GM12878 (cell line): ENCODE measurements around the gene CAPNS2. TPM values are rescaled to one million over a fixed set of nuclear protein-coding genes. Genes with fewer than 3 reads are reported as not detected.

Source experiments
- ATAC-seq: fragments of 200-7000 bp; cut with Tn5 transposase; 3 replicates; pipeline ENCODE4 v1.9.1; 2020; ENCODE audit warnings: mild to moderate bottlenecking, moderate library complexity
- BruUV-seq: library from RNA; stranded (reverse); fragments of 400-500 nt; replicated peaks from 2 replicates; lab custom pipeline; 2021; lab: Mats Ljungman, UMichigan
- CTCF ChIA-PET: fragments of 300-600 bp; sonication (Branson Sonifier 250); formaldehyde crosslinking; extraction: SDS; loops from one replicate; lab custom pipeline; 2021; ENCODE audit warnings: inconsistent platforms; lab: Yijun Ruan, JAX
- POLR2A ChIA-PET: fragments of 350-600 bp; formaldehyde crosslinking; extraction: SDS; loops from one replicate; lab custom pipeline; 2021; ENCODE audit warnings: inconsistent platforms; lab: Charles Lee
- RAD21 ChIA-PET: fragments of 300-600 bp; sonication (Branson Sonifier 250); formaldehyde crosslinking; loops from one replicate; lab custom pipeline; 2023; ENCODE audit warnings: antibody characterized with exemption; ENCODE audit not compliant: unreplicated experiment; lab: Charles Lee
- SMC1A ChIA-PET: fragments of 300-600 bp; sonication (Branson Sonifier 250); formaldehyde crosslinking; loops from one replicate; lab custom pipeline; 2023; ENCODE audit not compliant: unreplicated experiment, uncharacterized antibody; lab: Charles Lee
- DNase-seq: peaks from one replicate; pipeline ENCODE4 v3.0.0-alpha.2; 2011; ENCODE audit warnings: low read depth, low spot score
- FAIRE-seq: peaks from 3 replicates; lab custom pipeline; 2011; peaks lifted over from hg19 to GRCh38; lab: Jason Lieb, UNC
- H2AFZ ChIP-seq: 2 replicates; pipeline ENCODE4 v1.6.0; 2011; ENCODE audit warnings: low read depth, low read length, control low read depth; ENCODE audit not compliant: control insufficient read depth
- H3K27ac ChIP-seq: 2 replicates; pipeline ENCODE4 v1.5.1; 2011; ENCODE audit warnings: control low read depth; ENCODE audit not compliant: control insufficient read depth, insufficient read depth
- H3K27me3 ChIP-seq, 2 experiments: replicated peaks in 1 of 2; 2 replicates each; pipeline versions ENCODE4 v1.6.0 to v1.6.1; 2011; ENCODE audit warnings: low read length in 1 of 2; ENCODE audit not compliant: control insufficient read depth in 2 of 2, insufficient read depth in 2 of 2
- H3K36me3 ChIP-seq, 2 experiments: 2 replicates each; pipeline ENCODE4 v1.5.1; 2011; ENCODE audit warnings: low read length in 1 of 2; ENCODE audit not compliant: control insufficient read depth in 2 of 2, insufficient read depth in 2 of 2
- H3K4me1 ChIP-seq: 2 replicates; pipeline ENCODE4 v1.6.1; 2011; ENCODE audit warnings: mild to moderate bottlenecking, low read length, moderate library complexity, mixed read lengths; ENCODE audit not compliant: control insufficient read depth, insufficient read depth
- H3K4me2 ChIP-seq: 2 replicates; pipeline ENCODE4 v1.6.0; 2011; ENCODE audit warnings: control low read depth; ENCODE audit not compliant: control insufficient read depth, insufficient read depth
- H3K4me3 ChIP-seq: fragments of 200-600 bp; sonication (generic); 2 replicates; pipeline ENCODE4 v1.5.1; 2016
- H3K79me2 ChIP-seq: 2 replicates; pipeline ENCODE4 v1.6.0; 2011; ENCODE audit warnings: low read length; ENCODE audit not compliant: control insufficient read depth, insufficient read depth
- H3K9ac ChIP-seq: 2 replicates; pipeline ENCODE4 v1.8.0; 2011; ENCODE audit warnings: low read length, control low read depth, mixed read lengths; ENCODE audit not compliant: control insufficient read depth, insufficient read depth
- H3K9me3 ChIP-seq: replicated peaks from 3 replicates; pipeline ENCODE4 v1.5.1; 2011; ENCODE audit warnings: mild to moderate bottlenecking, low read length; ENCODE audit not compliant: control insufficient read depth, insufficient read depth
- H4K20me1 ChIP-seq: 2 replicates; pipeline ENCODE4 v1.6.0; 2011; ENCODE audit not compliant: control insufficient read depth, insufficient read depth
- E2F4 ChIP-seq: IDR thresholded peaks from 2 replicates; pipeline ENCODE4 v1.6.1; 2012; ENCODE audit warnings: low read depth, low read length, improper control_type of control experiment
- ESRRA ChIP-seq: IDR thresholded peaks from 2 replicates; pipeline ENCODE4 v1.6.1; 2012; ENCODE audit warnings: mild to moderate bottlenecking, low read length, improper control_type of control experiment
- HDGF ChIP-seq: fragments of 450-650 bp; IDR thresholded peaks from 2 replicates; pipeline ENCODE4 v1.6.1; 2016; ENCODE audit warnings: antibody characterized with exemption
- IKZF2 ChIP-seq, 2 experiments: fragments of 450-650 bp; IDR thresholded peaks; 2 replicates each; pipeline ENCODE4 v1.6.1; 2017; ENCODE audit warnings: mild to moderate bottlenecking in 2 of 2, moderate library complexity in 2 of 2
- LARP7 ChIP-seq: fragments of 450-650 bp; IDR thresholded peaks from 2 replicates; pipeline ENCODE4 v1.6.1; 2017; ENCODE audit warnings: mild to moderate bottlenecking
- PML ChIP-seq: IDR thresholded peaks from 2 replicates; pipeline ENCODE4 v1.6.1; 2012; ENCODE audit warnings: low read length, inconsistent platforms
- RAD21 ChIP-seq: IDR thresholded peaks from 2 replicates; pipeline ENCODE4 v1.6.1; 2011; ENCODE audit warnings: mild to moderate bottlenecking, low read depth, low read length, moderate library complexity; ENCODE audit not compliant: insufficient read depth
- SMAD1 ChIP-seq: fragments of 450-650 bp; IDR thresholded peaks from 2 replicates; pipeline ENCODE4 v1.6.1; 2018; ENCODE audit warnings: mild to moderate bottlenecking, low read depth; ENCODE audit not compliant: partially characterized antibody
- SMC3 ChIP-seq: IDR thresholded peaks from 2 replicates; pipeline ENCODE4 v1.6.1; 2011; ENCODE audit warnings: low read length, improper control_type of control experiment, borderline replicate concordance
- SPI1 ChIP-seq: IDR thresholded peaks from 2 replicates; pipeline ENCODE4 v1.6.1; 2011; ENCODE audit warnings: low read depth, mild to moderate bottlenecking, low read length, moderate library complexity, borderline replicate concordance; ENCODE audit not compliant: insufficient read depth
- ZBED1 ChIP-seq: IDR thresholded peaks from 2 replicates; pipeline ENCODE4 v1.6.1; 2016; ENCODE audit warnings: borderline replicate concordance
- WGBS: methylation state at CpG from one replicate; pipeline ENCODE4 v1.1.6; 2016; ENCODE audit warnings: low lambda C conversion rate; ENCODE audit not compliant: insufficient replicate concordance, insufficient coverage; ENCODE audit errors: missing lambda C conversion rate; 5-methylcytosine and 5-hydroxymethylcytosine counted together
- in situ Hi-C: fragments of 300-500 bp; cut with MboI; formaldehyde crosslinking; loops from 9 replicates; pipeline ENCODE4 v1.14.3; 2018; ENCODE audit warnings: mixed read lengths
- intact Hi-C: fragments of 100-400 bp; cut with micrococcal nuclease; formaldehyde crosslinking; loops from one replicate; pipeline ENCODE4 v1.14.2; 2022; ENCODE audit not compliant: unreplicated experiment
- polyA plus RNA-seq, 11 experiments: library from polyadenylated mRNA; depleted of rRNA in 4 of 11; unstranded in 6 of 11; stranded (reverse) in 5 of 11; fragments of >200 nt; fragmentation: Nextera tagmentation in 4 of 11; fragmentation: Illumina TruSeq in 1 of 11; extraction: Ambion mirVana in 4 of 11; extraction: Trizol in 1 of 11; gene quantifications; 1 replicate in 1 of 11; 2 replicates in 10 of 11; pipeline versions ENCODE4 v1.2.1 to v1.2.3, GENCODE V29; 2011 to 2016; ENCODE audit warnings: inconsistent platforms in 2 of 11, missing spikeins in 2 of 11, low read depth in 1 of 11
- total RNA-seq, 4 experiments: library from RNA; depleted of rRNA in 3 of 4; stranded (reverse); fragments of >200 nt in 3 of 4; fragmentation: Illumina TruSeq in 1 of 4; extraction: Trizol in 1 of 4; gene quantifications; 2 replicates each; pipeline versions ENCODE4 v1.2.1 to v1.2.3, GENCODE V29; 2013 to 2021

The CAPNS2 gene
- total and polyA plus RNA-seq, 10 of the 15 experiments (the other 5 are each of a cell fraction or from before 2014, with no cell fraction given), result not detected

- H3K4me3 ChIP-seq, result no peak overlapping the region
- 18% methylated on average over 2 of the region's 2 CpGs for WGBS
- ATAC-seq (no peak), FAIRE-seq (no peak), DNase-seq (no peak)
- H3K4me1 ChIP-seq, result no peaks in the 10 kb centered on the region
- no peaks in the 10 kb centered on the region for H4K20me1 ChIP-seq
- ChIA-PET SMC1A (no interaction called here), RAD21 (interaction anchor here (1.6 kb wide), 1 partner anchor 64 kb away, joined by 3 read pairs; no protein-coding TSS in a partner anchor), POLR2A (no interaction called here), CTCF (interaction anchor here (1.8 to 2.9 kb wide), 2 partner anchors 12 to 64 kb away, joined by 3 to 11 read pairs; no protein-coding TSS in a partner anchor)
- H3K79me2 ChIP-seq, result no peaks in the 10 kb centered on the region
- no peak overlapping the region for H2AFZ ChIP-seq
- H3K9ac ChIP-seq, result no peak overlapping the region
- no peaks in the 10 kb centered on the region for H3K36me3 ChIP-seq
- BruUV-seq, result no TSS peak
- H3K27me3 ChIP-seq, result no peaks in the 10 kb centered on the region
- in situ Hi-C loops (no loop called here), intact Hi-C loops (no loop called here)
- H3K27ac ChIP-seq, result no peak overlapping the region
- H3K9me3 ChIP-seq, result no peaks in the 10 kb centered on the region
- no peak for TF ChIP-seq IKZF2 (IDR thresholded peaks at IDR 0.05)
- no peak for TF ChIP-seq ZBED1
- TF ChIP-seq PML, result no peak
- no peak for TF ChIP-seq RAD21
- TF ChIP-seq E2F4, result no peak
- TF ChIP-seq SPI1, result no peak
- TF ChIP-seq LARP7, result no peak
- no peak for TF ChIP-seq SMC3
- TF ChIP-seq SMAD1, result no peak
- TF ChIP-seq HDGF, result no peak
- TF ChIP-seq ESRRA, result no peak
- no peak overlapping the region for H3K4me2 ChIP-seq
Measured at GRCh38 chr16:55529018-55529417, 37.5 kb upstream of the CAPNS2 start.
